Astrocyte of the cerebellum (primary cell): ENCODE data around the gene ZKSCAN5.

ENCODE experiments used
- DNase-seq: peaks from one replicate; pipeline ENCODE4 v3.0.0-alpha.2; 2011; ENCODE audit warnings: low read depth
- H3K4me3 ChIP-seq: 2 replicates; pipeline ENCODE4 v1.5.1; 2011; ENCODE audit warnings: mild to moderate bottlenecking, low read depth, low read length, moderate library complexity
- in situ Hi-C: cut with HindIII; loops from 2 replicates; pipeline ENCODE4 v1.10.0; 2017; ENCODE audit warnings: low sequenced_read_pairs
- TF ChIP-seq, protein P1 (sequence below): IDR thresholded peaks from 2 replicates; pipeline ENCODE4 v1.5.1; 2012; ENCODE audit warnings: low read length, low read depth, moderate library complexity, mild to moderate bottlenecking; ENCODE audit errors: missing control alignments

The ZKSCAN5 gene

DNA sequence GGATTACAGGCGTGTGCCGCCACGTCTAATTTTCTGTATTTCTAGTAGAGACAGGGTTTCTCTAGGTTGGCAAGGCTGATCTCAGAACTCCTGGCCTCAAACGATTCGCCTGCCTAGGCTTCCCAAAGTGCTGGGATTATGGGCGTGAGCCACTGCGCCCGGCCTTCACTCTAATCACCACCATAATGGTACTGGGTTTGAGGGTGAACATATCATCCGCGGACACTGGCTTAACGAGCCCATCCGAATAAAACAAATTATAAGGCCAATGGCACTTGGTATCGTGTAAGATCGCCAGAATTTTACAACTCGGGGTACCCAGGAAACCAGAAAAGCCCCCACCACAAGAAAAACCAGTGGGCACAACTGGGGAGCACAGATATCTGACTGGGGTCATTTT lies 46.9 kb downstream of the ZKSCAN5 start:
- no peak for DNase-seq
- in situ Hi-C loops: no loop called here
- TF ChIP-seq, protein P1, sequence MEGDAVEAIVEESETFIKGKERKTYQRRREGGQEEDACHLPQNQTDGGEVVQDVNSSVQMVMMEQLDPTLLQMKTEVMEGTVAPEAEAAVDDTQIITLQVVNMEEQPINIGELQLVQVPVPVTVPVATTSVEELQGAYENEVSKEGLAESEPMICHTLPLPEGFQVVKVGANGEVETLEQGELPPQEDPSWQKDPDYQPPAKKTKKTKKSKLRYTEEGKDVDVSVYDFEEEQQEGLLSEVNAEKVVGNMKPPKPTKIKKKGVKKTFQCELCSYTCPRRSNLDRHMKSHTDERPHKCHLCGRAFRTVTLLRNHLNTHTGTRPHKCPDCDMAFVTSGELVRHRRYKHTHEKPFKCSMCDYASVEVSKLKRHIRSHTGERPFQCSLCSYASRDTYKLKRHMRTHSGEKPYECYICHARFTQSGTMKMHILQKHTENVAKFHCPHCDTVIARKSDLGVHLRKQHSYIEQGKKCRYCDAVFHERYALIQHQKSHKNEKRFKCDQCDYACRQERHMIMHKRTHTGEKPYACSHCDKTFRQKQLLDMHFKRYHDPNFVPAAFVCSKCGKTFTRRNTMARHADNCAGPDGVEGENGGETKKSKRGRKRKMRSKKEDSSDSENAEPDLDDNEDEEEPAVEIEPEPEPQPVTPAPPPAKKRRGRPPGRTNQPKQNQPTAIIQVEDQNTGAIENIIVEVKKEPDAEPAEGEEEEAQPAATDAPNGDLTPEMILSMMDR: no peak

DNA sequence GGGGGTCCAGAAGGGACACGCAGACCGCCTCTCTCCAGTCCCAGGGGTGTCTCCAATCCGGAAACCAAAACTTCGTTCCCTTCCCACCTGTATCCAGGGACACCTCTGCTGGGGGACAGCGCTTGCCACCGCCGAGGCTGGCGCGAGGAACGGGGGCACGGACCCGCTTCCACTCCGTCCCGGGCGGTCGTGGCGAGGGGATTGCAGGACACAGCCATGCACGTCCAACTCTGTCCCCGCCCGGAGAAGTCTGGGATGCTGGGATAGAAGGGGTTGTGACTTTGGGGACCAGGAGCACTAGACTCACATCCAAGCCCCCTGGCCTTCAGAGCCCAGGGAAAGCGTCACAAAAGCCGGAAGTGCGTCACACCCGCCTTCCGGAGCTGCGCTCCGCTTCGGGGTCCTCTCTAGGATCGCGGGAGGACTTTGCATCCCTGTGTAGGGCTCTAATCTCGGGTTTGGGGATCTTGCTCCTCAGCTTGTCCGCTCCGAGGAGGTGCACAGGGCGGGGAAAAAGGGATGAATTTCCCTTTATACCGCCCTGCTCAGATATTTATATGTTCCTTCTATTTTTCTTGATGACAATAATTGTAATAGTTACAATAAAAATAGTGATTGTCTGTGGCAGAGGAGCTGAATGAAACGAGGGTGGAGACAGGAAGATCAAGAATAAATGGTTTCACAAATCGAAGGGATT lies 47.5 kb downstream of the ZKSCAN5 start, which contains the start of gene FAM200A:
Gene FAM200A (minus strand): TSS at position 348 of the 697 bp plus-strand sequence. CDS start 3,707 bp downstream, outside the sequence.
- peak within 1 kb of the TSS; percentile 87 for H3K4me3 ChIP-seq
- in situ Hi-C loops: no loop called here
- TF ChIP-seq, protein P1: no peak
- peak; percentile 80 for DNase-seq

More for the DNA sequence above, 46.9 kb downstream of the ZKSCAN5 start:
- peak overlapping the region; percentile 87 for H3K4me3 ChIP-seq

DNA sequence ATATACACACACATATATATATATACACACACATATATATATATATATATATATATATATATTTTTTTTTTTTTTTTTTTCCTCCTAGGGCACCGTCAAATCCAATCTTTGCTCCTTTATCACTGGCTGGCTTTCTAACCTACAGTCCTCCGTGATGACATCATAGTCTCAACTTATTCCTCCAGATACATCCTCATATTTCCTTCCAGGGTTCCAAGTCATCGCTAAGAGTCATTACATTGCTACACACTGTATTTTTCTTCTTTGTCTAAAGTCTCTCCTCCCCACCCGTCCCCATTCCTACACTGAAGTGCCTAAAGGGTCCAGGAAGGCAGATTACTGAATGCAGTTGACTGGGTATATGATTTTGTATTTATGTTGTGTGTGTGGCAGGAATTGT lies 48.6 kb downstream of the ZKSCAN5 start:
- no peak for DNase-seq
- TF ChIP-seq, protein P1: no peak
- no peak overlapping the region for H3K4me3 ChIP-seq
- in situ Hi-C loops: no loop called here

DNA sequence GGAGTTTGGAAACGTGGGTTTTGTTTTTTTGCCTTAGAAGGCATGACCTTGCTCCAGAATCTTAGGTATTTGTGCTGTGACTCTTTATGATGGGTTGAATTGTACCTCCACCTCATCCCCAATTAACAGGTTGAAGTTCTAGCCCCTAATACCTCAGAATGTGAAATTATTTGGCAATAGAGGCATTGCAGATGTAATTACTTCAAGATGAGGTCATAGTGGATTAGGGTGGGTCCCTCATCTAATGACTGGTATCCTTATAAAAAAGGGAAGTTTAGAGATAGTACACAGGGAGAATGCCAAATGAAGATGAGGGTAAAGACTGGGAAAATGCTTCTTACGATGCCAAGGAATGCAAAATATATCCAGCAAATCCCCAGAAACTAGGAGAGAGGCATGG lies 50.5 kb downstream of the ZKSCAN5 start:
- in situ Hi-C loops: loop anchor here (5.0 kb wide), 1 partner anchor 78 kb away; no protein-coding TSS in a partner anchor
- DNase-seq: no peak
- TF ChIP-seq, protein P1: no peak
- H3K4me3 ChIP-seq: no peak overlapping the region

DNA sequence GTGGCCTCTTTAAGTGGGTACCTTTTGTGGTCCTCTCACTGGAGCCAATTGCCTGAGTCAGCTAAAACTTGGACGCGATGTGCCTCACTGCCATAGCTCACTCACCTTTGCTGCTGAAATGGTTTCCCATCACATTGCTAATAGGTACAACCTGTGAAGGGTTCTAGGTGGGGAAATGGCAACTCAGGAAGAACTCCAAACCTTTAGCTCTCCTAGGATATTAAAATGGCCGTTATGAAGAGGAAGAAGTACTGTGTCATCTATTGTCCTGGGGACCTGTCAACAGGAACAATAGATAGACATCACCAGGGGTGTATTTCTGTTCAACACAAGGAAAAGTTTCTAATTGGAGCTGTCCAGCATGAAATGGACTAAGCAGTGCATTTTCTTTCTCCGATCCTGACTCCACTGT lies 52.7 kb downstream of the ZKSCAN5 start:
- DNase-seq: no peak
- peak overlapping the region; percentile 97 for H3K4me3 ChIP-seq
- in situ Hi-C loops: loop anchor here (5.0 kb wide), 1 partner anchor 80 kb away; no protein-coding TSS in a partner anchor
- TF ChIP-seq, protein P1: no peak

DNA sequence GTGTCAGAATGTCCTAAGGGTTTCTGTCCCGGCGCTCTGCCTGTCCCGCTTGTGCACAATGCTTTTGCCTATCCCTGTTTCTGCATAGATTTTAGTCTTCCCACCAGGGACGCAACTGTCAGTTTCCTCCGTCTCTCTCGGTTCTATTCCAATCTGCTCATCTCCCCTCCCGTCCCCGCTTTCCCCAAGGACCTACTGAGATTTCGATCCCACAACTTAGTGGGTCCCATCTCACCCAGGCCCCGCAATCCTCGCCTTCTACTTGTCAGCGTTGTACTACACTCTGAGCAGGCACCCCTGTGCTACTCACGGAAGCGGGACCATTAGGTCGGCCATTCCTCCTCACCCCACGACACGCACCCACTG lies 53.5 kb downstream of the ZKSCAN5 start:
- H3K4me3 ChIP-seq: peak overlapping the region; percentile 97
- in situ Hi-C loops: loop anchor here (5.0 kb wide), 1 partner anchor 81 kb away; no protein-coding TSS in a partner anchor
- DNase-seq: no peak
- TF ChIP-seq, protein P1: no peak
